ENCODE data around the gene MTCL1. TPM values are rescaled to one million over a fixed set of nuclear protein-coding genes. Genes with fewer than 3 reads are reported as not detected.

MTCL1 gene
- 1 to 10 TPM; 2.9 to 3.0 TPM for total RNA-seq

DNA sequence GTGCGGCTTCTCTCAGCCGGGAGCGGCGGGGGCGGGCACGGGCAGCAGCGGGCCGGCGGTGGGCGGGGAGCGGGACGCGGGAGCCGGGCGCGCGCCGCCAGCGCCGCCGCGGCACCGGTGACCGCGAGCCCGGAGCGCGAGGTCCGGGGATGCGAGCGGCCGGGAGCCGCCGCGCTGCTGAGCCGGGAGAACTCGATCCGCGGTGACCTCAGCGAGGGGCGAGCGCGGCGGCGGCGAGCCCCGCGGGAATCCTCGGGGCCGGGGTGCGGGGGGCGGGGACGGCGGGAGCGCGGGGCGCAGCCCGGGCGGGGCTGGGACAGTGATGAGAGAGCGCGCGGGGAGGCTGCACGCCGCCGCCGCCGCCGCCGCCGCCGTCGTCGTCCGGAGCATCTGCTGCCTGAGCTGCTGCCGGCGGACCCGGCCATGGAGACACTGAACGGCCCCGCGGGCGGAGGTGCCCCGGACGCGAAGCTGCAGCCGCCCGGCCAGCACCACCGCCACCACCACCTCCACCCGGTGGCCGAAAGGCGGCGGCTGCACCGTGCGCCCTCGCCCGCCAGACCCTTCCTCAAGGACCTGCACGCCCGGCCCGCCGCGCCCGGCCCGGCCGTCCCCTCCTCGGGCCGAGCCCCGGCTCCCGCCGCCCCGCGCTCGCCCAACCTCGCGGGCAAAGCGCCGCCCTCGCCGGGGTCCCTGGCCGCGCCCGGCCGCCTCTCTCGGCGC is at the start of gene MTCL1:
MTCL1 (plus strand) TSS at position 319 of the 723 bp plus-strand sequence; CDS start at position 424, 105 bp downstream.

Other genes starting within 250 kb of the MTCL1 start
- 10 to 100 TPM; 12.5 to 14.3 TPM for gene RAB12, start 96.1 kb upstream of the MTCL1 start, total RNA-seq

Data from activated naive CD4-positive, alpha-beta T cell treated with anti-CD3 and anti-CD28 coated beads, Interleukin-2, amount 10 ng/mL, durations not matched to agents 5 hours and 36 hours (primary cell).